GM23248 (cell line): ENCODE measurements around the gene PPP1R16B. TPM values are rescaled to one million over a fixed set of nuclear protein-coding genes. Genes with fewer than 3 reads are reported as not detected.

Experiments
- DNase-seq: peaks from one replicate; pipeline ENCODE4 v3.0.0-alpha.2; 2015
- H2AFZ ChIP-seq: fragments of 200-600 bp; sonication (generic); 2 replicates; pipeline ENCODE4 v1.6.1; 2016; ENCODE audit warnings: antibody characterized with exemption
- H3F3A ChIP-seq: fragments of 200-600 bp; sonication (generic); 2 replicates; pipeline ENCODE4 v1.6.1; 2016; ENCODE audit warnings: mild to moderate bottlenecking, antibody characterized with exemption, mixed run types; ENCODE audit not compliant: insufficient read depth
- H3K27ac ChIP-seq: fragments of 200-600 bp; sonication (generic); 2 replicates; pipeline ENCODE4 v1.5.1; 2016; ENCODE audit warnings: mild to moderate bottlenecking
- H3K27me3 ChIP-seq: fragments of 200-600 bp; sonication (generic); replicated peaks from 2 replicates; pipeline ENCODE4 v1.6.1; 2016; ENCODE audit warnings: mild to moderate bottlenecking; ENCODE audit not compliant: insufficient read depth
- H3K36me3 ChIP-seq: fragments of 200-600 bp; sonication (generic); 2 replicates; pipeline ENCODE4 v1.6.1; 2016; ENCODE audit warnings: low read depth, mild to moderate bottlenecking
- H3K4me1 ChIP-seq: fragments of 200-600 bp; sonication (generic); 2 replicates; pipeline ENCODE4 v1.6.1; 2016; ENCODE audit warnings: mild to moderate bottlenecking; ENCODE audit not compliant: insufficient read depth
- H3K4me2 ChIP-seq: fragments of 200-600 bp; sonication (generic); one replicate; pipeline ENCODE4 v1.6.1; 2016; ENCODE audit warnings: mild to moderate bottlenecking; ENCODE audit not compliant: unreplicated experiment
- H3K4me3 ChIP-seq: fragments of 200-600 bp; sonication (generic); 2 replicates; pipeline ENCODE4 v1.5.1; 2016; ENCODE audit warnings: mild to moderate bottlenecking
- H3K79me2 ChIP-seq: fragments of 200-600 bp; sonication (generic); 2 replicates; pipeline ENCODE4 v1.6.1; 2016; ENCODE audit warnings: mild to moderate bottlenecking; ENCODE audit not compliant: insufficient read depth
- H3K9ac ChIP-seq: fragments of 200-600 bp; sonication (generic); 2 replicates; pipeline ENCODE4 v1.6.1; 2016; ENCODE audit warnings: mild to moderate bottlenecking
- H3K9me2 ChIP-seq: fragments of 200-600 bp; sonication (generic); 2 replicates; pipeline ENCODE4 v1.6.1; 2016; ENCODE audit warnings: mixed run types, mild to moderate bottlenecking, moderate library complexity; ENCODE audit not compliant: insufficient read depth
- H3K9me3 ChIP-seq: fragments of 200-600 bp; sonication (generic); one replicate; pipeline ENCODE4 v1.6.1; 2017; ENCODE audit warnings: low read depth
- H4K20me1 ChIP-seq: fragments of 200-600 bp; sonication (generic); 2 replicates; pipeline ENCODE4 v1.6.0; 2016; ENCODE audit not compliant: insufficient read depth
- EZH2 ChIP-seq: fragments of 200-600 bp; sonication (generic); IDR thresholded peaks from 2 replicates; pipeline ENCODE4 v1.6.1; 2018; ENCODE audit warnings: antibody characterized with exemption, mild to moderate bottlenecking; ENCODE audit not compliant: insufficient read depth, poor library complexity, severe bottlenecking
- EZH2phosphoT487 ChIP-seq: fragments of 200-600 bp; sonication (generic); IDR thresholded peaks from 2 replicates; pipeline ENCODE4 v1.6.1; 2018; ENCODE audit warnings: antibody characterized with exemption, moderate library complexity, mild to moderate bottlenecking, low read depth; ENCODE audit not compliant: insufficient read depth
- WGBS, 2 experiments: methylation state at CpG; one replicate each; pipeline ENCODE4 v1.1.6; 2015 to 2017; ENCODE audit warnings: low lambda C conversion rate in 2 of 2, low coverage in 1 of 2; ENCODE audit errors: missing lambda C conversion rate in 2 of 2; 5-methylcytosine and 5-hydroxymethylcytosine counted together
- in situ Hi-C: fragments of 300-500 bp; cut with MboI; formaldehyde crosslinking; loops from 2 replicates; pipeline ENCODE4 v1.15.0; 2020
- polyA plus RNA-seq: library from polyadenylated mRNA; unstranded; fragments of >200 nt; fragmentation: Nextera tagmentation; extraction: Ambion mirVana; gene quantifications from 2 replicates; pipeline ENCODE4 v1.2.1, GENCODE V29; 2016
- total RNA-seq: library from RNA; depleted of rRNA; stranded (reverse); fragments of >200 nt; shearing (Covaris generic); gene quantifications from 2 replicates; pipeline ENCODE4 v1.2.3, GENCODE V29; 2014

PPP1R16B gene
- total and polyA plus RNA-seq, 2 experiments from 2014 or later = not detected

- H3F3A ChIP-seq = no peaks in the 10 kb centered on the region
- H3K79me2 ChIP-seq = no peaks in the 10 kb centered on the region
- H3K9me2 ChIP-seq = no peaks in the 10 kb centered on the region
- H3K36me3 ChIP-seq = no peaks in the 10 kb centered on the region
- H3K4me3 ChIP-seq = no peak overlapping the region
- H2AFZ ChIP-seq = no peak overlapping the region
- WGBS, 2 experiments = 66 to 69% methylated on average over 17 to 19 of the region's 19 CpGs
- no peak overlapping the region for H3K9ac ChIP-seq
- H3K4me1 ChIP-seq = no peaks in the 10 kb centered on the region
- H4K20me1 ChIP-seq = no peaks in the 10 kb centered on the region
- DNase-seq = no peak
- peaks cover 47% of the 10 kb centered on the region for H3K27me3 ChIP-seq
- no peaks in the 10 kb centered on the region for H3K9me3 ChIP-seq
- no peak overlapping the region for H3K4me2 ChIP-seq
- no peak overlapping the region for H3K27ac ChIP-seq
- no peak for TF ChIP-seq EZH2
- no peak for TF ChIP-seq EZH2phosphoT487
- in situ Hi-C loops = no loop called here
Observed at GRCh38 chr20:38918172-38918571, 112.7 kb downstream of the PPP1R16B start.

GRCh38 chr20:38919683-38920082 is 114.2 kb downstream of the PPP1R16B start:
- H3K27me3 ChIP-seq = peaks cover 47% of the 10 kb centered on the region
- no peaks in the 10 kb centered on the region for H3K9me3 ChIP-seq
- TF ChIP-seq EZH2 = no peak
- no peak for TF ChIP-seq EZH2phosphoT487
- no peaks in the 10 kb centered on the region for H3K9me2 ChIP-seq
- WGBS, 2 experiments = 36% methylated on average over 7 of the region's 7 CpGs
- no peaks in the 10 kb centered on the region for H3K79me2 ChIP-seq
- no peaks in the 10 kb centered on the region for H4K20me1 ChIP-seq
- no peak overlapping the region for H3K9ac ChIP-seq
- H2AFZ ChIP-seq = no peak overlapping the region
- no peak overlapping the region for H3K4me3 ChIP-seq
- no peaks in the 10 kb centered on the region for H3F3A ChIP-seq
- H3K4me2 ChIP-seq = no peak overlapping the region
- no peak overlapping the region for H3K27ac ChIP-seq
- no peaks in the 10 kb centered on the region for H3K36me3 ChIP-seq
- DNase-seq = no peak
- in situ Hi-C loops = no loop called here
- H3K4me1 ChIP-seq = no peaks in the 10 kb centered on the region

- Histone ChIP-seq H3K4me2 (no peak overlapping the region), H3K27me3 (peaks cover 47% of the 10 kb centered on the region), H3K9me2 (no peaks in the 10 kb centered on the region), H3K79me2 (no peaks in the 10 kb centered on the region), H2AFZ (no peak overlapping the region), H3K27ac (no peak overlapping the region), H3K4me3 (no peak overlapping the region), H3K4me1 (no peaks in the 10 kb centered on the region), H3K9ac (no peak overlapping the region), H3K9me3 (no peaks in the 10 kb centered on the region), H4K20me1 (no peaks in the 10 kb centered on the region), H3K36me3 (no peaks in the 10 kb centered on the region), H3F3A (no peaks in the 10 kb centered on the region)
- WGBS, 2 experiments = 10 to 19% methylated on average over 3 of the region's 3 CpGs
- no peak for DNase-seq
- TF ChIP-seq EZH2phosphoT487 = no peak
- TF ChIP-seq EZH2 = no peak
- in situ Hi-C loops = no loop called here
Observed at GRCh38 chr20:38920411-38920810, 114.9 kb downstream of the PPP1R16B start.

GRCh38 chr20:38920851-38921250 is 115.4 kb downstream of the PPP1R16B start:
- H3K4me2 ChIP-seq = no peak overlapping the region
- in situ Hi-C loops = no loop called here
- H3K27ac ChIP-seq = no peak overlapping the region
- no peak overlapping the region for H2AFZ ChIP-seq
- 55 to 60% methylated on average over 9 of the region's 9 CpGs for WGBS, 2 experiments
- no peaks in the 10 kb centered on the region for H3K36me3 ChIP-seq
- TF ChIP-seq EZH2 = no peak
- no peak for TF ChIP-seq EZH2phosphoT487
- H4K20me1 ChIP-seq = no peaks in the 10 kb centered on the region
- H3K9ac ChIP-seq = no peak overlapping the region
- no peak overlapping the region for H3K4me3 ChIP-seq
- H3K9me2 ChIP-seq = no peaks in the 10 kb centered on the region
- H3K4me1 ChIP-seq = no peaks in the 10 kb centered on the region
- no peaks in the 10 kb centered on the region for H3K9me3 ChIP-seq
- DNase-seq = no peak
- H3F3A ChIP-seq = no peaks in the 10 kb centered on the region
- no peaks in the 10 kb centered on the region for H3K79me2 ChIP-seq
- peaks cover 47% of the 10 kb centered on the region for H3K27me3 ChIP-seq

GRCh38 chr20:38924718-38925117 is 119.2 kb downstream of the PPP1R16B start:
- no peak overlapping the region for H3K4me3 ChIP-seq
- H3K27ac ChIP-seq = no peak overlapping the region
- H3K4me1 ChIP-seq = no peaks in the 10 kb centered on the region
- no peak overlapping the region for H3K9ac ChIP-seq
- 54 to 63% methylated on average over 2 of the region's 2 CpGs for WGBS, 2 experiments
- no peaks in the 10 kb centered on the region for H3K36me3 ChIP-seq
- no peak for DNase-seq
- peaks cover 21% of the 10 kb centered on the region for H3K27me3 ChIP-seq
- no peaks in the 10 kb centered on the region for H4K20me1 ChIP-seq
- H3K9me3 ChIP-seq = no peaks in the 10 kb centered on the region
- peaks cover 31% of the 10 kb centered on the region for H3K79me2 ChIP-seq
- no peak overlapping the region for H2AFZ ChIP-seq
- TF ChIP-seq EZH2phosphoT487 (no peak), EZH2 (no peak)
- no peak overlapping the region for H3K4me2 ChIP-seq
- no peaks in the 10 kb centered on the region for H3F3A ChIP-seq
- H3K9me2 ChIP-seq = no peaks in the 10 kb centered on the region
- in situ Hi-C loops = no loop called here
